Activated CD8-positive, alpha-beta memory T cell treated with anti-CD3 and anti-CD28 coated beads for 24 hours (primary cell): ENCODE measurements around the gene MCOLN2.

Experiments used
- DNase-seq: peaks from one replicate; pipeline ENCODE4 v3.0.0-alpha.2; 2020

MCOLN2 gene

GRCh38 chr1:84890566-84890965 lies 106.3 kb downstream of the MCOLN2 start:
- DNase-seq: no peak

GRCh38 chr1:84889437-84889836 lies 107.5 kb downstream of the MCOLN2 start:
- no peak for DNase-seq

- DNase-seq: no peak
Measured at GRCh38 chr1:84888753-84889152, 108.2 kb downstream of the MCOLN2 start.

- DNase-seq: no peak
Measured at GRCh38 chr1:84887261-84887934, 109.5 kb downstream of the MCOLN2 start.

- no peak for DNase-seq
Measured at GRCh38 chr1:84885469-84885868, 111.4 kb downstream of the MCOLN2 start.

- DNase-seq: no peak
Measured at GRCh38 chr1:84884671-84885389, 112.1 kb downstream of the MCOLN2 start.

- no peak for DNase-seq
Measured at GRCh38 chr1:84883286-84883685, 113.6 kb downstream of the MCOLN2 start.

GRCh38 chr1:84877592-84877991 lies 119.3 kb downstream of the MCOLN2 start:
- DNase-seq: no peak

GRCh38 chr1:84876353-84876752 lies 120.6 kb downstream of the MCOLN2 start:
- DNase-seq: no peak
